ENCODE results near the gene GRIP1.

Gene GRIP1, protein sequence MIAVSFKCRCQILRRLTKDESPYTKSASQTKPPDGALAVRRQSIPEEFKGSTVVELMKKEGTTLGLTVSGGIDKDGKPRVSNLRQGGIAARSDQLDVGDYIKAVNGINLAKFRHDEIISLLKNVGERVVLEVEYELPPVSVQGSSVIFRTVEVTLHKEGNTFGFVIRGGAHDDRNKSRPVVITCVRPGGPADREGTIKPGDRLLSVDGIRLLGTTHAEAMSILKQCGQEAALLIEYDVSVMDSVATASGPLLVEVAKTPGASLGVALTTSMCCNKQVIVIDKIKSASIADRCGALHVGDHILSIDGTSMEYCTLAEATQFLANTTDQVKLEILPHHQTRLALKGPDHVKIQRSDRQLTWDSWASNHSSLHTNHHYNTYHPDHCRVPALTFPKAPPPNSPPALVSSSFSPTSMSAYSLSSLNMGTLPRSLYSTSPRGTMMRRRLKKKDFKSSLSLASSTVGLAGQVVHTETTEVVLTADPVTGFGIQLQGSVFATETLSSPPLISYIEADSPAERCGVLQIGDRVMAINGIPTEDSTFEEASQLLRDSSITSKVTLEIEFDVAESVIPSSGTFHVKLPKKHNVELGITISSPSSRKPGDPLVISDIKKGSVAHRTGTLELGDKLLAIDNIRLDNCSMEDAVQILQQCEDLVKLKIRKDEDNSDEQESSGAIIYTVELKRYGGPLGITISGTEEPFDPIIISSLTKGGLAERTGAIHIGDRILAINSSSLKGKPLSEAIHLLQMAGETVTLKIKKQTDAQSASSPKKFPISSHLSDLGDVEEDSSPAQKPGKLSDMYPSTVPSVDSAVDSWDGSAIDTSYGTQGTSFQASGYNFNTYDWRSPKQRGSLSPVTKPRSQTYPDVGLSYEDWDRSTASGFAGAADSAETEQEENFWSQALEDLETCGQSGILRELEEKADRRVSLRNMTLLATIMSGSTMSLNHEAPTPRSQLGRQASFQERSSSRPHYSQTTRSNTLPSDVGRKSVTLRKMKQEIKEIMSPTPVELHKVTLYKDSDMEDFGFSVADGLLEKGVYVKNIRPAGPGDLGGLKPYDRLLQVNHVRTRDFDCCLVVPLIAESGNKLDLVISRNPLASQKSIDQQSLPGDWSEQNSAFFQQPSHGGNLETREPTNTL

DNA sequence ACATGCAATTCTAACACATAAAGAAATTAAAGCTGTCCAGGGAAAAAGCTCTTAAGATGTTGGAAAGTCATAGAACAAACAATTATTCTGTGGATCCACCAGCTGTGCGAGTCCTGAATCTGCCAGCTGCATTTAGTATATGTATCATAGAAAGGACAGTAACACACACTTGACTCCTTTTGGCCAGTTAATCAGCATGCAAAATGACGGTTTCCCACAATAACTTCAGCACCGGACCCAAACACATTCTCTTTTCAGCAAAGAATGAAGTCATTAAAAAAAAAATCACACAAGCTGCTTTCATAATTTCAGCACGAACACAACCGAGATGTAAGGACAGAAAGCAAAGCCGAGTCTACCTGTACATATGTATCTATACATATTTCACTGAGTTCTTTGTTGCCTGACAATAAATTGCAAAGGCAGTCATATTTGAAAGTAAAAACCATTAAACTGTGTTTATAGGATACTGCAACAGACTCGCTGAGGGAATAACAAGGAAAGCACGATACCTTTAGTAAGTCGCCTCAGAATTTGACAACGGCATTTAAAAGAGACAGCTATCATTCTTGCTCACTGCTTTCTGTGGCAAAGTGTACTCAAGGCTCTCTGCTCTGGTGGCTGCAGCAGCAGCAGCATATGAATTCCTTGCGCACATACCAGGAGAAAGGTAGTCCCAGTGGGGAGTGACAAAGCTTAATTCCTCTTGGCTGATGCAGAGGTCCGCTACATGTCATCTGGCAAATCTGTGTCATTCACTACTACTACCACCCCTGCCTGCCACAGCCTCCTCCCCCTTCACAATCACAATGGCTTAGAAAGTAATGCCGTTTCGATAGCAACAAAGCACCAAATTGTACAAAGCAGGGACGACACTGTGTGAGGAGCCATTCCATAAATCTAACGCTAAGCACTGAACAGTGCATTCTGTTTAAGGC, at the start of gene GRIP1:
GRIP1 (minus strand) TSS at position 739 of the 938 bp plus-strand sequence; CDS start at position 567, 172 bp downstream.
- no peak for DNase-seq

DNA sequence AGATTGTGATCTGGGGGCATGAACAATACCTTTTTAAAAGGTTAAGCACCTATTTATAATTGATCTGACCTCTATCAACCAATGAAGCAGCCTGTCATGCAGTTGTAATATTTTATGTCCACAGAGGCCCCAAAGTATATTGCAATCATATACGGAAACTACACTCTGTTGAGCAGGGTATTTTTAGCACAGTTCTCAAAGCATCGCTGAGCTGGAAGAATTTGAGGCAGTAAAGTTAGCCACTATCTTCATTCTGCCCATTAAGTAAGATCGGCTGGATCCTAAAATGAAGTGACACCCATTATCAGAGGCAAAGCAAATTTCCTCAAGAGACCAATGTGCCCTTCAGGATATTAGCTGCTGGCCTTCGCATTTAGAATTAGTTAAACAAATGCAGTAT, 47.7 kb upstream of the GRIP1 start:
- DNase-seq: no peak

DNA sequence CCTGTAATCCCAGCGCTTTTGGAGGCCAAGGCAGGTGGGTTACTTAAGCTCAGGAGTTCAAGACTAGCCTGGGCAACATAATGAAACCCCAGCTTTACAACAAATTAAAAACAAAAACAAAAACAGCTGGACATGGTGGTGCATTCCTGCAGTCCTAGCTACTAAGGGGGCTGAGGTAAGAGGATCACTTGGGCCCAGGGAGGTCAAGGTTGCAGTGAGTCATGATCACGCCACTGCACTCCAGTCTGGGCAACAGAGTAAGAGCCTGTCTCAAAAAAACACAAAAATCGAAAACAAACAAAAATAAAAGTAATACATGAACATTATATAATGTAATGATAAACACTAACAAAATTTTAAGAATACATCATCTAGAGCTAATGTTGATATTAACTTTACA, 46.2 kb upstream of the GRIP1 start:
- no peak for DNase-seq

DNA sequence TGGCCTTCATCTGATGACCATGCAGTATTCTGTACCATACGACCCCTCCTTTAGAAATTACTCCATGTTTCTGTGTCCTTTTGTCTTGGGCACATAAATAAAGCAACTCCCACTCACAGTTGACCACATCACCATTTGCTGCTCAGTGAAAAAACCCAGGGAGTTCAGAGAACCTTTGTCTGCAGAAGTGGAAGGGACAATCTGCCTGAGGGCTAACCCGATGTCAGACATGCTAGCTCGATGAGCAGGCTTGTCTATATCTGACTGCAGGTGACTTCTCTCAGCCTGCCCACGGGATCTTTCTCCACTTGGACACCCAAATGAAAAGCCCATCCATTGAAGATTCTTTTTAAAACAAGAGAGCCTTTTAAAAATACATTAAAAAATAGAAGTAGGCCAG, 45.7 kb upstream of the GRIP1 start:
- DNase-seq: no peak

DNA sequence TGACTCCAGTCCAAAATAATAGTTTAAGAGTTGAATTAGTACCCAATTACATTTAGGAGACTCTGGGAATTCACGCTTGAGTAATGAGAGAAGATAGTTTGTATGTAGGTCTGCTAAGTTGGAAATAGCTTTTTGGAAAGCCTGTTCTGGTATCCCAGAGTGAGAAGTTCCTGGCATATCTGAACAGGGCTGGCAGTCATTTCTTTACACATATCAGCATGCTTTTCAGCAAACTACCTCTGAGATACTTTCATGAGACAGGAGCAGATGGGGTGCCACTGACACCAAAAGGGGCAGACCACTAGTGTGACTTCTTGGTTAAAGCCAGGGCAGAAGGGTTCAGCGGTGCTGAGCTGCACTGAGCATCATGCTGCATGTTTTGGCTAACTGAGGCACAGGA, 45.1 kb upstream of the GRIP1 start:
- no peak for DNase-seq

DNA sequence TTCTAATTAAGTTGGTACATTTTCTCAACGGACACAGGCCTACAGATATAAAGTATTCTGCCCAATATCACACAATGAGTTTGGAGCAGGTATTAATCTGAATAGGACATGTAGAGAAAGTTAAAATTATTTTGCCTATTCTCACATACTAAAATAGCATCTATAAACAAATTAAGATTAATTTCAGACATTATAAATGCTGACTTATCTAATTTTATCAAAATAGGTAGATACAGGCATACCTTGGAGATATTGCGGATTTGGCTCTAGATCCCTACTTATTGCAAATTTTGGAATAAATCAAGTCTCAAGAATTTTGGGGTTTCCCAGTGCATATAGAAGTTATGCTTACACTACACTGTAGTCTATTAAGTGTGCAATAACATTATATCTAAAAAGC, 41.0 kb upstream of the GRIP1 start:
- DNase-seq: no peak

DNA sequence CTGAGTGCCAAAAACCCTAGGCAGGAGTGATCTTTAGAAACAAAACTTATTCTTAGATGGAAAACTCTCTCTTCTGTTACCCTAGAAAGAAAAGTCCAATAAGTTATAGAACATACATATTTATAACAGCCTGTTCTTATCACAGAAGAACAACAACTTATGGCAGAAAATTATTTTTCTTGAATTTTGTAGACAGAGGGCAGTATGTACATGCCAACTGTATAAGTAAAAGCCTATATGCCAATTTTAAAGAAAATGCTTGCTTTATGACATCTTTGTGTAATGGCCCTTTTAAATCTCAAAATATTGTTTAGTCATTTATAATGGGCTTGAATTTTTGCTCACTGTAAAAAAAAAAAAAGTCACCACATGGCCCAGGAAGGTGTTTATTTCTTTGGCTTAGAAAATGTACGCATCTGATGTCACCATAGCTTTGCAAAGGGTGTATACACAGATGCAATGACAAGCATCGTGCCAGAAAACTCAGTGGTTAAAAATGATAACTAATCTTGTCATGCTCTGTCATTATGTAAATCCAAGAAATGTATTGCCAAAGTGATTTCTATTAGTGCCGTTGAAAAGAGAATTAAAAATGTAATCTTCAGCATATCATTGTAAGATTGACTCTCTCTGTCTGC, 38.3 kb upstream of the GRIP1 start:
- DNase-seq: no peak

DNA sequence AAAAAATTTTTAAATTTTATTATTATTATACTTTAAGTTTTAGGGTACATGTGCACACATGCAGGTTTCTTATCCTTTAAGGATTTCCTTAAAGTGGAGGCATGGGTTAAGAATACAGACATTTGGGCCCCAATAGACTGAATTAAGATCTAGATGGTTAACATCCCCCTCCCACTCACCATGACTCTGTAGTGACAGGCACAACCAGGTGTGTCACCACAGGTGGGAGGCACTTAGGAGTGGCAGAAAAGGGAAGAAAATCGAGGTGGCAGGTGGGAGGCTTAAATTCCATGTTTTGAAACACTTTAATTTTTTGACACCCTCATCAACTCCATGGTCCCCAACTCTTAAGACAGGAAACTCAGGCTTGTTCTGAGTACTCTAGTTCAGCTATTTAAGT, 37.6 kb upstream of the GRIP1 start:
- no peak for DNase-seq

DNA sequence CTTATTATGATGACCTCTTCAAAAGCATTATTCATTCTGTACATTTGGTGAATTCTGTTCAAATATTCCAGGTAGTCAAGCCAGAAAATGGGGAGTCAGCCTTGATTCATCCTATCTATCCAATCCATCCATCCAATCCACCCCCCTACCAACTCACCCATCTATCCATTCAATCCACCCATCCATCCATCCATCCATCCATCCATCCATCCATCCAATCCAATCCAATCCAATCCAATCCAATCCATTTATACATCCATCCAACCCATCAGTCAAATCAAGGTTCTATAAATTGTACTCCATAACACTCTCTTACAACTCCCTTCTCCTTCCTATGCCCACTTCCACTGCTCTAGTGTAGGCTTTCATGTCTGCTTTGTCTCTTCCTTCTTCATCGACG, 35.8 kb upstream of the GRIP1 start:
- DNase-seq: no peak

DNA sequence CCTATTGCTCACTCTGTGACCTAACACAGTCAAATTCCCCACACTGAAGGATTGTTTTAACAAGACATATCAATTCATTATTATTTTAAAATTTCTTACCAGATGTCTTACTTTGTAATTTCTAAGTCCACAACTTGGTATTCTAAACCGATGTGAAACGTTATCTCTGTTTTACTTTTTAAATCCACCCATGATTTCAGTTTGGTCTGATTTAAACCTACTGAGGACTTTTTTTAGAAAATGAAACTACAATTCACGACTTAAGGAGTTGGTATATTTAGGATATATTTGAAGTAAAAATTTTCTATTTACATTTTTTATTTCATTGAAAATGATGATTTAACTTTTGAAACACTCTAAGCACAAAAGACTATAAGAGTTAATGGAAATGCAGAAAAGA, 35.1 kb upstream of the GRIP1 start:
- no peak for DNase-seq

DNA sequence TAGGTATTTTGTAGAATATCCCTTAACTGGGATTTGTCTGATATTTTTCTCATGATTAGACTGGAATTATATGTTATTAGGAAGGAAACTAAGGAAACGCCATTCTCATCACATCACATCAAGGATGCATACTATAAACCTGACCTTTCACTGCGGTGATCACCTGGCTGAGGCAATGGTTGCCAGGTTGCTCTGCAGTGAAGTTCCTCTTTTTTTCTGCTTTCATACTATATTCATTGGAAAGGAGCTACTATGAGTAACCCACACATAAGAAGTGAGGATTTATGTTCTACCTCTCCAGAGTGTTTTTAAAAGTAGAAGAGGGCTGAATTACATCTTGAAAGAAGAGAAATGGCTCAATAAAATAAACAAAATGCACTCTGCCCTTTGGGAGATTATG, 31.0 kb upstream of the GRIP1 start:
- no peak for DNase-seq

DNA sequence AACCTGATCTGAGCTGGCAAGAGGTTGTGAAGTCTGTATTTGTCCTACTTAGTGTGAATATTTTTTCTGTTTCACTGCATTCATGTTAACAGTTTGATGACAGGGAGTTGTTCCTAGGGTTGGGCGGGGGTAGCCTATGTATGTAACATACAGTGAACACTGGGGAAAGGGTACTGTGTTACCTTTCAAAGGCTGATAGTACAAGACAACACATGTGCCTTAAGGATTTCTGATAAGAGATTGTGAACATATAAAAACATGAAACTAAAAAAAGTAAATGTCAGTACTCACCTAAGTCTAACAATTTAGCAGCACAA, 30.5 kb upstream of the GRIP1 start:
- no peak for DNase-seq

DNA sequence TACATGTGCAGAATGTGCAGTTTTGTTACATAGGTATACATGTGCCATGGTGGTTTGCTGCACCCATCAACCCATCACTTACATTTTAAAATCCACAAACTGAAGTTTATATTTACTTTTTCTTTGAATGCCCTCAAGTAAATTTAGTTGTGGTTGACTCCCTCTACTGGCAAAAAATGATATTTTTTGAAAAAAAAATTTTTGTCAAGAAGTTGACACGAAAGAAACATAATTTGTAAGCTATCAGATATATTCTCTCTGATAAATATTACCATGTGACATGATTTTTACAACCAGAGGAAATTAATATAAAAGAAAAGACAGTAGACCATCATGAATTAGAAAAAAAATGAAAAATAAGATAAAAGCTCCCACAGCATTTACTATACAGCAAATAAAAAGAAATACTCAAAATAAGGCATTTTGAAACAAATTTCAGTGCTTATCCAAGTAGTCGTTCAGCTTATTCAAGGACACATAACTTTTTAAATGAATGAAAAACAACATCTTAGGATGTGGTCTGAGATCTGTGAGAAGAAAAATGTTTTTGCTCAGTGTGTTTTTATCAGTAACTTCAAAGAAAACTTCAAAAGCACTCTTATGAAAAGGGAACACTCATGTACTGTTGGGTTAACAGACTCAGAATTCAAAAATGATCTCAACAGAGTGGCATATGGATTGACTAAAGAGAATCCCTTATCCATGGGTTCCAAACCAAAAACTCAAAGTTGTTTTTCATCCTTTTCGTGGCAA, 30.0 kb upstream of the GRIP1 start:
- no peak for DNase-seq

DNA sequence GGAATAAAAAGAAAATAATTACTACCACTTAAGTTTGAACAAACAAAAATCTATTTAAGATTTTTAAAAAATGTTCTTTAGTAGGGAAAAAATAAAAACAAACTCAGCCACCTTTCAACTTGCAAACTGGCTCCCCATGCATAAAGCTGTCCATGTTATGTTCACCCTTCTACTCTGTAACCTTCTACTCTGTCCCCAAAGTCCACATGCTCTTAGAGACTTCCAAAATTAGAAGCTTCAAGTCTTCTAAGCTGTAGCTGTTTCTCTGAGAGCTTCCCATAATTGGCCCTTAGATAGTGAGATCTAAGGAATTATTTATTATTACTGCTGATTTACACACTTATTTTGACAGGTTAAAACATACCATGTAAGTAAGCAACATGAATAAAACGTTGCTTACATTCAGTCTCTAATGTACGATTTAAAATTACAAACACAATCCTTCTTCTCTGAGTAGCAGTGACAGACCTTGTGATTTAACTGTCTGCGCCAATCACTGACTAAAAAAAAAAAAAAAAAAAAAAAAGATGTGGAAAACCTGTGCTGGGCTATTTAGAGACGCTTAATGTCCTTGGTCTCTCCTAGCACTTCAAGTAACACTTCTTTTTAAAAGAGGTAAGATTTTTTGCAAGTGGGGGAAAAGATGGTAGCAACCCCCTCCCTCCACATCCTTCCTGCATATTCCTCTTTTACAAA, 28.3 kb upstream of the GRIP1 start:
- no peak for DNase-seq

DNA sequence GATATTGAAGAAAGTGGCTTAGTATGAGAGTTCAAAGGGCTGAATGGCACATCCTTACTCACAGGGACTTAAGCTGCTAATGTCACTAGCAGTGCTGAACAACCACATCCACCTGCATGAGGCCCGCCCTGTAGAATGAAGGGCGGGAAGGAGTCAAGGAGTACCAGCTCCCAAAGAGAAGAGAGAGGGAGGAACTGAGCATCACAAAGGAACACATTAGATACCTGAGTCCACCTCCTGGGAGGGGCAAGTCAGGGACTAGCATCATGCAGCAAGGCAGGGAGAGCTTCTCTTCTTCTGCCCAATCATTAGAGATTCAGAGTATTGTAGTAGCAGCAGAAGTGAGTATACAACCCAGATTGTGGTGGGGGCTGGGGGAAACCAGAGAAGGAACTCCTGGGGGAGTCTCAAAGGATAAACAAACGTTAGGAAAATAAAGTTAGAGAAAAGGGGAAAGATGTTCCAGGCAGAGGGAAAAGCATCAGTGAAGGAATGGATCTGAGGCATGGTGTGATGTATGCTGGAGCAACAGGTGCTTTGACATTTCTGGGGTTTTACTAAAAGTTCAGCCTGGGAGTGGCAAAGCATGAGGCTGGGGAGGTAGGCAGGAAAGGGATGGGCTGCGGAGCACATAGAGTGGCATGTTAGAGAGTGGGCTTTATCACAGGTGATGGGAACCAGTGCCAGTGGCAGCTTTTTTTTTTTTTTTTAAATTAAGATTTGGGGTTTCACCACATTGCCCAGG, 21.0 kb upstream of the GRIP1 start:
- no peak for DNase-seq

DNA sequence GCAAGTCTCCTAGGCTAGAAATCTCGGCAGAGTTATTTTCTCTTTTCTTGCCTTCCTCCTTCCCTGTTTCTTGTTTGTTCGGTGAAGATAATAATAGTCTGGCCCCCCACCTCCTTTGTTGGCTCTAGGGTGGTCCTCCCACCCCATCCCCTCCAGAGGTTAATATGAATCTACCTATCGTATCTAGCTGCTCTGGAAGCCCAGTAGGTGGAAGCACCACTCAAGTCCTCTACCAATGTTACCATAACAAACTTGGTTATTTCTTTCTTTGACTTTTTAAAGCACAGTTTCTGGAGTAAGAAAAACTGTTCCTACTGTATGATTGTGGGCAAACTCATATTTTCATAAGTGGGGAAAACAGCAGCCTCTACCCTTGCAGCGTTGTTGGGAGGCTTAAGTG, 19.7 kb upstream of the GRIP1 start:
- DNase-seq: no peak

DNA sequence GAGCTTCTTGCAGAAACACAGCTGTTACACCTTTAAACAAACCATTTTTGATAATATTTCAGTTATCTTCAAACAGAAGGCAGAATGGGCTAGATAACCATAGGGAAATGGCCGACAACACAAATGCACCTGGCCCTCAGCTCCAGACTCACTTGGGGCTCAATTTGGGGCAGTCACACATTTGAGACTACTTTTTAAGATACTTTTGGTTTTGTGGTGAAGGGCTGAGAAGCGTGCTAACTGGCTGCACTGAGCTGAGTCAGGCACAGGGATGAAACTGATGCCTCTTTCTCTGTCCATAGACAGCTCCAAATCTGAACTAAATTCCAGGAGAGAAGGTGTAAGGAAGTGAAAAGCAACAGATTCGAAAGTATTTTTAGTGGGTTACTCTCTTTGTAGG, 18.5 kb upstream of the GRIP1 start:
- no peak for DNase-seq

DNA sequence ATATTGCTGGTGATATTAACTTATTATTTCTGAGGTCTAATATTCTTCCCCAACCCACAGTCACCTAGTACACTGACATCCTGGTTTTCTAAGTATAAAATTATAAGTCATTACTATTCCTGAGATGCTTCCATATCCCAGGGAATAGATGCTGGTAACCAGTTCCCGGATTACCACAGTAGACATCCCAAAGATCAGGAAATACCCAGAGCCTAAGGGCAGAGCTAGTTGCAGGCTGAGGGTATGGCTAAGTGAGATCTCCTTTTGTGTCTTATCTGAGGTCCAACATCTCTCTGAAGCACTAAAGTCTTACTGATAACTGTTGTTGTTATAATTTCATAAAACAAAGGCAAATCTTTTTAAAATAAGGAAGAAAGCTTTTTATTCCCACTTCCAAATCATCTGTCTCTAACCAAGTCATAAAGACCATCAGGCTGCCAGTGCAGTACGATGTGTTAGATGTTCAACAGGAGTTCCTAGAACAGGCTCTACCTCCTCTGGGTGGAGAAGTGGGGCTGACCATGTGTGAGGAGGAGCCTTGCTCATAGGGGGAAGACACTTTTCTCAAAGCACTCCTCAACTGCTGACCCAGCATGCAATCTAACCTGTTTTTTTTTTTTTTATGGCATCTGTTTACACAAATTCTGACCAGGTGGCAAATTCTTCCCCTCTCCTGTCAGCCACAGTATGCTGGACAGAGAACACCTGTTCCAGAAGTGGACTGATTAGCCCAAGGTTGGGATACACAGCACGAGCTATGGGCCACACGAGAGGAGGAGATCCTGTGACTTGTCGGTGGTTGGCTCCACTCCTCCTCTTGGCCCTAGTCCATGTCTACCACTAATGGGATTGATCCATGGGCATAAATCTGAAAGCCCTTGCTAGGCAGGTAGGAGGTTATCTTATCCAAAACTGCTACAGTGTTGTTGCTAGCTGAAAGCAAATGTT, 16.1 kb upstream of the GRIP1 start:
- no peak for DNase-seq

All from left hindlimb (tissue), 1 donor.